ENCODE measurements around the gene ENTPD6. TPM values are rescaled to one million over a fixed set of nuclear protein-coding genes. Genes with fewer than 3 reads are reported as not detected.
A peak's percentile ranks its signal among the peaks of the same experiment; 100 is the strongest.

Gene ENTPD6
- total RNA-seq, 2 experiments from 2014 or later, result 39.4 to 42.8 TPM

GRCh38 chr20:25197183-25197869, 1.8 kb downstream of the ENTPD6 start:
- POLR2A ChIA-PET, result no interaction called here
- H3K4me1 Mint-ChIP-seq (ENCODE audit: low read depth), result peaks cover 41% of the 10 kb centered on the region
- CTCF ChIA-PET, result interaction anchor here (4.6 kb wide), 1 partner anchor 18 kb away, joined by 18 read pairs; no protein-coding TSS in a partner anchor
- H3K27me3 Mint-ChIP-seq, result no peaks in the 10 kb centered on the region
- intact Hi-C loops (cut with micrococcal nuclease), result loop anchor here (5.0 kb wide), 1 partner anchor 60 kb away; no protein-coding TSS in a partner anchor
- DNase-seq (peak; percentile 25), ATAC-seq (peak; percentile 35)
- no peak for TF ChIP-seq CTCF (IDR thresholded peaks at IDR 0.05)
- peak overlapping the region; percentile 63 for H3K27ac Mint-ChIP-seq
- H3K36me3 Mint-ChIP-seq (ENCODE audit: low read depth), result peaks cover 2% of the 10 kb centered on the region
- peak overlapping the region; percentile 89 for H3K4me3 Mint-ChIP-seq
- H3K9me3 Mint-ChIP-seq, result no peaks in the 10 kb centered on the region

GRCh38 chr20:25197870-25198190, 2.3 kb downstream of the ENTPD6 start:
- TF ChIP-seq CTCF (IDR thresholded peaks at IDR 0.05), result no peak
- ATAC-seq (no peak), DNase-seq (no peak)
- intact Hi-C loops (cut with micrococcal nuclease), result loop anchor here (5.0 kb wide), 1 partner anchor 59 kb away; no protein-coding TSS in a partner anchor
- H3K27me3 Mint-ChIP-seq, result no peaks in the 10 kb centered on the region
- no peaks in the 10 kb centered on the region for H3K9me3 Mint-ChIP-seq
- peaks cover 2% of the 10 kb centered on the region for H3K36me3 Mint-ChIP-seq (ENCODE audit: low read depth)
- no peak overlapping the region for H3K27ac Mint-ChIP-seq
- peaks cover 41% of the 10 kb centered on the region for H3K4me1 Mint-ChIP-seq (ENCODE audit: low read depth)
- ChIA-PET POLR2A (no interaction called here), CTCF (no interaction called here)
- peak overlapping the region; percentile 89 for H3K4me3 Mint-ChIP-seq

GRCh38 chr20:25198663-25199383, 3.3 kb downstream of the ENTPD6 start:
- no peaks in the 10 kb centered on the region for H3K9me3 Mint-ChIP-seq
- no peak overlapping the region for H3K27ac Mint-ChIP-seq
- TF ChIP-seq CTCF (IDR thresholded peaks at IDR 0.05), result no peak
- peaks cover 50% of the 10 kb centered on the region for H3K4me1 Mint-ChIP-seq (ENCODE audit: low read depth)
- DNase-seq, result no peak
- H3K36me3 Mint-ChIP-seq (ENCODE audit: low read depth), result peaks cover 2% of the 10 kb centered on the region
- ChIA-PET POLR2A (no interaction called here), CTCF (interaction anchor here (1.1 to 2.0 kb wide), 2 partner anchors 13 to 200 kb away, joined by 3 to 6 read pairs; no protein-coding TSS in a partner anchor)
- ATAC-seq, result no peak
- no peak overlapping the region for H3K4me3 Mint-ChIP-seq
- intact Hi-C loops (cut with micrococcal nuclease), result loop anchor here (5.0 kb wide), 1 partner anchor 58 kb away; no protein-coding TSS in a partner anchor
- H3K27me3 Mint-ChIP-seq, result no peaks in the 10 kb centered on the region

GRCh38 chr20:25199473-25200260, 4.2 kb downstream of the ENTPD6 start:
- ChIA-PET CTCF (interaction anchor here (1.1 to 2.0 kb wide), 3 partner anchors 12 to 199 kb away, joined by 3 to 6 read pairs (median 3); no protein-coding TSS in a partner anchor), POLR2A (no interaction called here)
- TF ChIP-seq CTCF (IDR thresholded peaks at IDR 0.05), result no peak
- Mint-ChIP-seq H3K4me3 (no peak overlapping the region), H3K9me3 (no peaks in the 10 kb centered on the region), H3K27me3 (no peaks in the 10 kb centered on the region), H3K4me1 (ENCODE audit: low read depth) (peaks cover 53% of the 10 kb centered on the region), H3K36me3 (ENCODE audit: low read depth) (peaks cover 2% of the 10 kb centered on the region), H3K27ac (no peak overlapping the region)
- DNase-seq, result no peak
- intact Hi-C loops (cut with micrococcal nuclease), result loop anchor here (5.0 kb wide), 1 partner anchor 58 kb away; no protein-coding TSS in a partner anchor
- no peak for ATAC-seq

Measured in activated CD8-positive, alpha-beta T cell treated with anti-CD3 and anti-CD28 coated beads for 36 hours (primary cell).